GM12874 (cell line): Measurements from ENCODE around the gene PRKCA.

Source experiments
- TF ChIP-seq, protein P1 (sequence below): IDR thresholded peaks from 2 replicates; pipeline ENCODE4 v1.5.1; 2011; ENCODE audit warnings: low read depth, mild to moderate bottlenecking, control low read depth, low read length, moderate library complexity; ENCODE audit not compliant: insufficient read depth

PRKCA gene

GRCh38 chr17:66509926-66510325 lies 207.5 kb downstream of the PRKCA start:
- TF ChIP-seq, protein P1, sequence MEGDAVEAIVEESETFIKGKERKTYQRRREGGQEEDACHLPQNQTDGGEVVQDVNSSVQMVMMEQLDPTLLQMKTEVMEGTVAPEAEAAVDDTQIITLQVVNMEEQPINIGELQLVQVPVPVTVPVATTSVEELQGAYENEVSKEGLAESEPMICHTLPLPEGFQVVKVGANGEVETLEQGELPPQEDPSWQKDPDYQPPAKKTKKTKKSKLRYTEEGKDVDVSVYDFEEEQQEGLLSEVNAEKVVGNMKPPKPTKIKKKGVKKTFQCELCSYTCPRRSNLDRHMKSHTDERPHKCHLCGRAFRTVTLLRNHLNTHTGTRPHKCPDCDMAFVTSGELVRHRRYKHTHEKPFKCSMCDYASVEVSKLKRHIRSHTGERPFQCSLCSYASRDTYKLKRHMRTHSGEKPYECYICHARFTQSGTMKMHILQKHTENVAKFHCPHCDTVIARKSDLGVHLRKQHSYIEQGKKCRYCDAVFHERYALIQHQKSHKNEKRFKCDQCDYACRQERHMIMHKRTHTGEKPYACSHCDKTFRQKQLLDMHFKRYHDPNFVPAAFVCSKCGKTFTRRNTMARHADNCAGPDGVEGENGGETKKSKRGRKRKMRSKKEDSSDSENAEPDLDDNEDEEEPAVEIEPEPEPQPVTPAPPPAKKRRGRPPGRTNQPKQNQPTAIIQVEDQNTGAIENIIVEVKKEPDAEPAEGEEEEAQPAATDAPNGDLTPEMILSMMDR, result no peak

DNA sequence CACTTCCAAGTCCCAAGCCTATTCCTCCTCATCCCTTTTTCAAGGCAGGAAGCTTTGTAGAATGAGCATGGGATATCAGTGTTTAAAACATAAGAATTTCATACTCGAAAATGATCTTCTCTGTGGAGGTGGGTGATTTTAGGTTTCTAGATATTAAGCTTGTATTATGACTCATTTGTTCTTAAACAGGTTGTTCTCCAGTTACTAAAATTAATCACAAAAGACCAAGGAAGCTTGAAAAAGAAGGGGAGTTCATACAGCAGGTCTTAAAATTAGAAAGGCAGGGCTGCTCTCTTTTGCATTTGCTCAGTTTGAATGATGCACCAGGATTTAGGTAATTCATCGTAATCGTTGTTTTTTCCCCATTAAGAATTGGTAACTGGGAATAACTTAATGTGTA lies 208.7 kb downstream of the PRKCA start:
- TF ChIP-seq, protein P1, result no peak

- TF ChIP-seq, protein P1, result no peak
These were observed 211.9 kb downstream of the PRKCA start for GRCh38 chr17:66514227-66514806.

- TF ChIP-seq, protein P1, result no peak
These were observed 213.6 kb downstream of the PRKCA start for GRCh38 chr17:66515974-66516373.

- TF ChIP-seq, protein P1, result no peak
These were observed 215.1 kb downstream of the PRKCA start for GRCh38 chr17:66517336-66518009.

- TF ChIP-seq, protein P1, result no peak
These were observed 215.7 kb downstream of the PRKCA start for GRCh38 chr17:66518108-66518507.

DNA sequence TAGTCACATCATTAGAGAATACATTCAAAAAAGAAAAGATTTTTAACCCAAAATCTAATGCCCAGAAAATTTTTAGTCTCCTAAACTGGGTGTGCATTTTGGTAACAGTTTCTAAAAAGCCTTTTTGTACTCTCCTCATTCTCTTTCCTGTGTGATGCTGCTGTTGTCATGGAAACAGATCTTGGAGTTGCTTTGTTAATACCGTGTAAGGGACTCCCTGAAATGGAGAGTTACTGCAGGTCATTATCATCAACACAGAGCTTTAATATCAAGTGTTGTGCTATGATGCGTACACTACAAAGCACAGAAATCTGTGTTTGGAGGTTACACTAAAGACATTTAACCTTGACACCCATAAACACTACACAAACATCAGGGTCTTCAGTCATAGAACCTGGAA lies 216.3 kb downstream of the PRKCA start:
- TF ChIP-seq, protein P1, result no peak
